AG08396 (cell line): ENCODE results near the gene PHPT1.
"Not testable (repeated sequence)": the region's sequence is repeated elsewhere in the genome, so short reads cannot be mapped to it uniquely, and the experiment has no call there.

Experiments used
- DNase-seq: peaks from one replicate; pipeline ENCODE4 v3.0.0; 2012; ENCODE audit warnings: low spot score, mixed read lengths

Gene PHPT1

DNA sequence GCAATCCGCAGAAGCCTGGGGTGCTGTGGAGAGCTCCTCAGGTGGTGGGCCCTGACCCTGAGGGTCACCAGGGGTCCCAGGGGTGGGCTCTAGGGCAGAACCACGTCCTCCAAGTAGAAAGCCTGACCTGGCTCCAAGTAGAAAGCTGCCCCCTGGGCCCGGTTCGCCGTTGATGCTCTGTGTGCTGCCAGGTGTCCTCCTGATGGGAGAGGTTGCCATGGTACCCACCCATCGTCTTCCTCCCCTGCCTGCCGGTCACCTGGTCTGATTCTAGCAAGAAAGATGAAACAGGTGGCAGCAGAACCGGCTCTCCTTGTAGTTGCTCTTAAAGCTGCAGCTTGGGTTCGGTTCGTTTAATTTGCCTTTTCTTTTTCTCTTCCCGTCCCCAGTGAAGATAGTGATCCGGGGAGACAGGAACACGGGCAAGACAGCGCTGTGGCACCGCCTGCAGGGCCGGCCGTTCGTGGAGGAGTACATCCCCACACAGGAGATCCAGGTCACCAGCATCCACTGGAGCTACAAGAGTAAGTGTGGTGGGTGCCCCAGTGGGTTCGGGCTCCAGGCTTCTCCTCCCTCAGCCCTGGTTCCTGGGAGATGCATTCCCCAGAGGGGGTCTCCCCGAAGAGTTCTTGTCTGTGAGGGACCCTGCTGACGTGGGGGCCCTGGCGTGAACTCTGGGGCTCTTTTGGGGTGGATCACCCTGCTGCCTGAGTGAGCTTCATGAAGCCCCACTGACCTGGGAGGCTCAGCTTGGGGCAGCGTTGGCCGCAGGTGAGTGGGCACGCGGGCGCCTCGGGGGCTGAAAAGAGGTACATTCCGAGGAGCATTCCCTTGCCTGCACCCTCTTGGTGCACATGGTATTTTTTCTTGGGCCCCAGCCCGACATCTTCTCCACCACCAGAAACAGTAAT, 25.8 kb upstream of the PHPT1 start:
- no peak for DNase-seq

DNA sequence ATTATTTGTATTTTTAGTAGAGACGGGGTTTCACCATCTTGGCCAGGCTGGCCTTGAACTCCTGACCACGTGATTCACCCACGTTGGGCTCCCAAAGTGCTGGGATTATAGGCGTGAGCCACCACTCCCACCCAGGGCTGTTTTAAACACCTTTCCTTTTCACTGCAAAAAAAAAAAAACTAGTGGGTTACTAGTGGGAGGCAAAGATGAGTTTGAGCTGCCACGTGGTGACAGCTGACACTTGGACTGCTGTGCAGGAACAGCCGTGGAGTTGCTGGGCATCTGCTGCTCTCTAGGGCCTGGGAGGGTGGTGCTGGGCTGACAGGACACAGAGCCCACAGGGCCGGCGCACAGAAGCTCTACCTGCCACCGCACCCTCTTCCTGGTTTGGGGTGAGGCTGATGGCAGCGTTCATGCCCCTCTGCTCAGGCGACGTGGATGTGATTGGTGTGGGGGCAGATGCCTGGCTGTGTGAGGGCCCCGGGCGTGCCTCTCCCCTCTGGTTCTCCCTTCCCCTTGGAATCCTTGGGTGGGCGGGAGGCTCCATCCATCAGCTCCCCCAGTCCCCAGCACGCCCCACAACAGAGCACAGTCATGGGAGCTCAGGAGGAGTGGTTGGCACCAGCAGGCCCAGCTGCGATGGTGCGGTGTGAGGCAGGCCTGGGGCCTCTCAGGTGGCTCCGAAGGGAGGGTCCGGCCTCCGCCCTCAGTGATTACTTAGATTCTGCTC, 24.5 kb upstream of the PHPT1 start:
- DNase-seq = no peak

- no peak for DNase-seq
These were observed 23.7 kb upstream of the PHPT1 start for GRCh38 chr9:136825295-136826187.

DNA sequence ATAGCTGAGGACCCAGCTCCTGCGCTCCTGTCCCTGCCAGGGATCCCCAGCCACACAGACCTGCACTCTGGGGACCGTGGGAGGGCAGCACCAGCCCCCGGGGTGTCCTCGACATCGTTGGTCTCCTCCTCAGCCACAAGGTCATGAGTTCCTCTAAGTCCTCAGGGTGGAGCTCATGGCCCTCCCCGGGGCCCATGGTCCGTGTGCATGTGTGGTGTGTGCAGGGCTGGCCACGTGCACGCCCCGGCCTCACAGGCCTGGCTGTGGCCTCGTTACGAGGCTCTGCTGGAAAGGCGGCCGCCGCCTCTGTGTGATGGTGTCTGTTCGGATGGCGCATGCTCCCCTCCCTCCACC, 23.0 kb upstream of the PHPT1 start:
- no peak for DNase-seq

DNA sequence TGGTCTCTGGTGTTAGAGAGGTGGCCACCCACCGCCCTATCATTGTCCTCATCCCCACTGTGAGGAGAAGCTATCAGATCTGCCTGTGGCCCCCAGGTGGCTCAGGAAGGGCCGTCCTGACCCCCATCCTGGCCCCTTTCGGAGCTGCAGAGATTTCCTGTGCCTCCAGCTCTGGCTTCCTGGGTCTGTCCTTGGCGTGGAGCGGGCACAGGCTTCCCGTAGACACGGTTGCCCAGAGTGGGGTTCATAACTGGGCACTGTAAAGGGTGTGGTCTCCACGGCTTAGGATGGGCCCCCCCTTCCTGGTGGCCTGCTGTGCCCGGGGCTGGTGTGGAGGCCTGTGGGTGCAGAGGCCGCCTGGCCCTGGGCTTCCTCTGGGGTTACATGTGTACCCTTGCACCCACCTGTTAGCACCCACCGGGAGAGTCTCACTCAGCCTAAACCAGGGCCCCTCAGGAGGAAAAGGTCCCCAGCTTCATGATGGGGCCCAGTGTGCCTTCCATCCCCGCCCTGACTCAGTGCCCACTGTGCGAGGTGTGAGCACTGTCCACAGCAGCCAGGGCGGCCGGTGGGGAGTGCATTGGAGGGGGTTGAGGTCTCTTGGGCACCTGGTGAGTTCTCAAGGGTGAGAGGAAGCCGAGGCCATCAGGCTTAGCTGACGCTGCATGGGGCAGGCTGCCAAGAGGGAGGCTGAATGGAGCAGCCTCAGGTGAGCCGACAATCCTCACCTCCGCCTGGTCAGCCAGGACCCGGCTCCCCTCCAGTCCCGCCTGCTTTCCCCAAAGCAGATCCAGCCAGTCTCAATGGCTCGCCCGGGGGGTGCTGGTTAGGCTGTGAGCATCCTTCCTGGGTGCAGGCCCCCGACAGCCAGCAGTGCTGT, 22.3 kb upstream of the PHPT1 start:
- no peak for DNase-seq

- no peak for DNase-seq
These were observed 21.3 kb upstream of the PHPT1 start for GRCh38 chr9:136827794-136828473.

- DNase-seq = no peak
These were observed 20.6 kb upstream of the PHPT1 start for GRCh38 chr9:136828474-136829140.

- DNase-seq = no peak
These were observed 19.8 kb upstream of the PHPT1 start for GRCh38 chr9:136829412-136829811.

DNA sequence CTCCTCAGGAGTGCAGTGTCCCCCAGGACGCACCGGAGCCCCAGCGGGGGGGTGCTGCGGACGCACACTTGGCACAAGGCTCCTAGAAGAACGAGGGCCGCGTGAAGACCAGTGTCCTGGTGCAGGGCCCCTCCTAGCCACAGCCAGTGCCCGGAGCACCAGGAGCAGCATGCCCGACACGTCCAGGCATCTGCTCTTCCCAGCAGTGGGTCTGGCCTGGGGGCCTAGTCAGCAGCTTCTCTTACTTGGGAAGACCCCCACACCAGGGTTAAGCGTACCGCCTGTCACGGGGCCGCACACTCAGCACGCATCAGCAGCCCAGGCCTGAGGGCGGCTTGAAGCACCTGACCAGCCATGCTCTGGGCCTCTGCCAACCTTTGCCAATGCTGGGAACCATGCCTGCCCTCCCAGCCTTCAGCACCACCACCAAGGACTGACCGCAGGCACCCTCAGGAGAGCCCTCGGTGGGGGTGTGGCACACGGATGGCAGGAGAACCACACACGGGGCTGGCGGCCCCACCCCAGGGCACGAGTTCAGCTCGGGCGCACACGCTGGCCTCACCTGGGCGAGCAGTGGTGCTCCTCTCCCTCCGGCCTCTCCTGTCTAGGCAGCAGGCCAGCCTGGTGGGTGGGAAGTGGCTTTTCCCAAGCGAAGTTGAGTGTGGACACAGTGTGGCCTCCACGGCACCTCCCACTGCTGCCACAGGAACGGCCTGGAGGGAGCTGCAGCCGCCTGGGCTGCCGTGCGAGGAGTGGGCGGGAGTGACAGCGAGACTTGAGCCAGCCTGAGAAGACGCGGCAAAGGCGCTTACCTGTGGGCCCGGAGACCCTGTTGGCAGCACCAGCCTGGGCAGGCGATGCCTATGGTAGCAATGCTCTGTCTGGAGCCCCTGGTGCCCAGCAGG, 19.0 kb upstream of the PHPT1 start:
- DNase-seq = no peak

- no peak for DNase-seq
These were observed 18.0 kb upstream of the PHPT1 start for GRCh38 chr9:136831002-136831719.

GRCh38 chr9:136831720-136832104, 17.5 kb upstream of the PHPT1 start:
- no peak for DNase-seq

- DNase-seq = no peak
These were observed 16.6 kb upstream of the PHPT1 start for GRCh38 chr9:136832581-136832980.

GRCh38 chr9:136833381-136834048, 15.7 kb upstream of the PHPT1 start:
- DNase-seq = not testable (repeated sequence)

DNA sequence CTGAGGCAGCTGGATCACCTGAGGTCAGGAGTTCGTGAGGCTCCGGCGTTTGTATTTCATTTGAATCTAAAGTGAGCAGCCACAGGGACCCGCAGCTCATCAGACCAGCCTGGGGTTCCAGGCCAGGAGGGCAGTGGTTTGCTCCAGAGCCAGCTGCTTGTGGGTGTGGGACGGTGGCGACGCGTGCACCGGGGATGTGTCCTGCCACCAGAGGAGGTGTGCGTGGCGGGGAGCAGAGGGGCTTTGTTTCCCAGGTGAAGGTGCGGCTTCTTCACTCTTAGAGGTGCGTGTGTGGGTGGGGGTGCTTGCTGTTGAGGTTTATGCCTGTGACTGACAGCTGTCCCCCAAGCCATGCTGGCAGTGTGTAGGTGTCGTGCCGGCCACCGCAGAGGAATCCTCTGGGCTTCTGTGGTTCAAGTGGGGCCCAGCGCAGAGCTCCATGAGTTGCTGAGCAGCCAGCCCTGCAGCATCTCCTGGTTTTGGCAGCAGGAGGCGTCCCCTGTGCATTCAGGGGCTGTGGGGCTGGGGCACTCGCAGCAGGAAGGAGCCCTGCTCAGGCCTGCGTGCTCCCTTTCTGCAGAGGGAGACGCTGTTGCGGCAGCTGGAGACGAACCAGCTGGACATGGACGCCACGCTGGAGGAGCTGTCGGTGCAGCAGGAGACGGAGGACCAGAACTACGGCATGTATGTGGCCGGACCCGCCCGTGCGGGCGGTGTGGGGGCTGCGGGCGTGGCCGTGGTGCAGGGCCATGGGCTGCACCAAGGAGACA, 13.9 kb upstream of the PHPT1 start:
- DNase-seq = no peak

GRCh38 chr9:136835932-136836904, 13.0 kb upstream of the PHPT1 start:
- no peak for DNase-seq
